HT1080 (cell line): ENCODE results near the gene WWTR1. TPM values are rescaled to one million over a fixed set of nuclear protein-coding genes. Genes with fewer than 3 reads are reported as not detected.
A peak's percentile ranks its signal among the peaks of the same experiment; 100 is the strongest.

Source experiments
- DNase-seq: peaks from one replicate; pipeline ENCODE4 v3.0.0-alpha.2; 2015; ENCODE audit warnings: low read depth
- total RNA-seq: library from RNA; depleted of rRNA; stranded (reverse); fragments of >200 nt; shearing (Covaris generic); gene quantifications from 2 replicates; pipeline ENCODE4 v1.2.3, GENCODE V29; 2014

The WWTR1 gene
- total RNA-seq, 1 experiment from 2014 or later = 116 TPM

DNA sequence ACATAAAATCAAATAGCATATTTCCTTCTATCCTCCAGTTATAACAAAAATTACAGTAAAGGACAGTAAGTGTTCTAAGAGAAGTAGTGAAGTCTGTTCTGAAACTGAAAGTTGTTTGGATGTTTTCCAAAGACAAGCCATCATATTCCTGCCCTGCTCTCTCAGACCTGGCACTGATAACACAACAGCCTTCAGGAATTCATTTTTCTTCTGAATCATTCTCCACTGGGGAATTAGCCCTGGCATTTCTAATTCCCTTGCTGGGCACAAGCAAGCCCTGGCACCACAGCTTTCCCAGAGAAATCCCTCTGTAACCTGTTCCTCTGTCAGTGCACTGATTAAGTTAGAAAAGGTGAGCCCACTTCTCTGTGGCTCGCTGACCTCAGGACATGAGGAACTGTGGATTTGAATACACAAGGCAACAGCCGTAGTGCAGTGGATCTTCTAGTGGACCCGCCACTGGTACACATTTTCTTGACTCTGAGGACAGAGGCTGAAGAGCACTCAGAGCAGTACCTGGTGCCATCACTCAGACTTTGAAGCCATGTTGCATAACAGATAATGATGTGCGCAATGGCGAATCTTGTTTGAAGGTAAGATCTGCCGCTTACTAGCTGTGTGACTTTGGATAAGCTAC is 61.6 kb downstream of the WWTR1 start:
- peak; percentile 61 for DNase-seq

DNA sequence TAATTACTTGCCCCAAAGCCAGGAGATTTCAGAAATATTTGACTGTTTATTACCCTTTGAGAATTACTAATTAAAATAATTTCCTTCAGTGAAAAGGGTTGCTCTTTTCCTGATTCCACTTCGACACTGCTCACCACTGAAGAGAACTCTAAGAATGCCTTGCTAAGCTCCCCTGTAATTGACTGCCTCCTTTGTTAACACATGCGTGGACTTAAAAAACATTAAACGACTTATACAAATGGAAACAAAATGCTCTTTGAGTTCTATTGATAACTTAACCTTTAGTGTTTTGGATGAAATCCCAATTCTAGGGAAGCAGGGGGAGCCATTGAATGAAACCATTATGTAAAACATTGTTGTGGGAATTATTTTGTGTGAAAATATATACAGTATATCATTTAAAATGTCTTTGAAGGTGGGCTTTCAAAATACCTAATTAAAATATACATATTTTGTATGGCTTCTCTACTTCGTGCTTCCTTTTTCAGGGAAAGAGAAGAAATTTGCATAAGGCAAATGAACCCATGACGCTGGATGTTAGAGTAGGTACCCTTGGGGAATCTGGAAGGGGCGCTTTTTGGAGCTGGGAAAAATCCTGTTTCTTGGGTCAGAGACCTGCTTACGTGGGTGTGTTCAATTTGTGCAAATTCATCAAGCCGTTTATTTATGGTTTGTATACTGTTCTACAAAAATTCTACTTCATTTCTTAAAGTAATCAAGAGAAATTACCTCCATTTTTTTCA is 64.2 kb downstream of the WWTR1 start:
- no peak for DNase-seq

DNA sequence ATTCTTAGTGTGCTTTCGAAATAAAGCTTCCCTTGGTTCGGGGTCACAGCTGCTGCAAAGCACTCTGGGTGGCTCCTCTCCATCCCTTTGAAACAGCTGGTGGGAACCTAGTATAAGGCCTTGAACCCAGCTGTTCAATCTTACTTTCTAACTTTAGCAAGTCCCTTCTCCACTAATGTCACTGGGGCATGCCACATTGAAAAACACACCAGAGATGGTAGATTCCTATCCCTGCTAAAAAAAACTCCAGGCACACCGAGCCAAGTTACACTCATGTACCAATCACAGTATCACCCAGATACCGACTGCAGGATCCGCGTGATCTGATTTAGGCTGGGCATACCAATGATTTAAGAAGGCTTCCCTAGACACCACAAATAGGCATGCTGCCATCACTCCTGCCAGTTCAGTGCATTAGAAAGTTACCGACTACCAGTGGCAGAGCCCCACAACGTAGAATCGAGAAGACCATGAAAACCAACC is 65.0 kb downstream of the WWTR1 start:
- no peak for DNase-seq

DNA sequence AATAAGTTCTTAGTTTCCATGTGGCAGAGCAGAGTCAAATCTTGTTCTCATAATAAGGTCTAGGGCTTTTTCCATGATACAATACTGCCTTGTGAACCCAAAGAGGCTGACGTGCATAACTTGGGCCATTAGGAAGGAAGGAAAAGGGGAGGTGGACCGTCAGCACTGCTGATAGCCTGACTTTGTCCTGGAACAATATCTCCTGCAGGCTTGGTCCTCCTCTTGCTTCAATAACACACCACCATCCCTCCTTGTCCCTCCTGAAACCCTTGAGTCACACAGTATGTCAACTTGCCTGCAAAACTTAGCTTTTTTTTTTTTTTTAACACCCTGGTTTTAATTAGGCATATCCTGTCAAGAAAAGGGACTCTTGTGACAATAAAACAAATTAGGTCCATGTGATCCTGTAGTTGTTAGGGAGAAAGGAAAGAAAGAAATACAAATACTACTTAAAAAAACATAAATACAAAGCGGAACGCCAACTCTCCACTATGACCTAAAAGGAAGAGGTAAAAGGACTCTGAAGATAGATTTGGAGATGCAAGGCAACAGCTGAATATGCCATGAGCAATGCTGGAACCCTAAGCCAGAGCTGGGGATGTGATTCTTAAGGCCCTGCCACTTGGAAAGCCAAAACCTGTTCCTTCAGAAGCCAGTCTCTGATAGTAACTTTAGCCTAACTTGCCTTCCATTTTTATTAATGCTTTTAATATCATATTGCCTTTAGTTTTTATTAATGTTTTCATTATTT is 67.0 kb downstream of the WWTR1 start:
- DNase-seq = no peak

DNA sequence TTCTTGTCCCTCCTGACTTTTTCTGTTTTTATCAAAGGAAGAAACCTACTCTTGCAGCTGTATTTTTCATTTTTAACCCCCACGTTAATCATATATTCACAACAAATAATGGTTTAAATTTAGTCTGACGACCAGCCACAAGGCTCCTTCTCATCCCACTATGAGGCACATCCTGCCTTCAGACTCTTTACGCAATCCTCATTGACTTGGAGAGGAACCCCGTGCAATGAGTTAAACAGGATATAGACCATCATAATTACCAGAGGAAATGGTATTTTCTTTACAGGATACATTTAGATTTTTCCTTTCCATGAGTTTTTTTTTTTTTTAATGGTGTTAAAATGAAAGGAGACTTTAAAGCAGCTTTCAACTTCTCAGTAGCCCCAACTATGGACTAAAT is 68.5 kb downstream of the WWTR1 start:
- DNase-seq = peak; percentile 93

DNA sequence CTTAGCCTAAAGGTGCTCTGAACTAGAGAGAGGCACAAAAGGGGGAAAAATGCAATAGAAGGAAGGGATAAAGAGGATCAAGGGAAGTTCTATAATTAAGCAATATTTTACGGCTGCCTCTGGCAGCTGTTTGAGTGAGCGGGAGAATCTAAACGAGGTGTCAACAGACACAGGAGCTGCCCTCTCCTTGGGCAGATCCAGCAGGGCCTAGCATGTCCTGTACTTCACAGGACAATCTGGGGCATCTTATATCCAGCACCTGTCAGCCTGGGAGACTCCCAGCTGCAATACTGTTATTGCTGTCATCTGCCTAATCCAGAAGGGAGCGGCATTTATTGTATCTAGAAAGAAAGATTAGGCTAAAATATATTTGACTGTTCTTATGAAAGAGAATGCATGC is 68.9 kb downstream of the WWTR1 start:
- DNase-seq = no peak

DNA sequence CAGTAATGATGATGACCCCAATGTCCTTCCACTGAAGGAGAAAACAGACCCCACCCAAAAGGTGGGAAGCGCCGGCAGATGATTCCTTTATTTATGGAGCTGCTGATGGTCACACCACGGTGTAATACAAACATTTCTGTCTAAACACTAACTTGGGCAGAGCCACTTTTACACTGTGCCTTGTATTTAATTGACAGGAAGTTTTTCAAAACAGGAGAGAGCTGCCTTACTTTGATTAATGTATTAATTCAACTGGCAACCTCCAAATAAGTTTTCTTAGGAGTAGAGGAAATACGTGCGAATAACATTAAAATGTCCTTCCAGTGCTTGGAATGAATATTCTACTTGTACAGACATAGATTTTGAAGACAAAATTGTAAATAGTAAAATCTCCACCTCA is 70.4 kb downstream of the WWTR1 start:
- DNase-seq = no peak

DNA sequence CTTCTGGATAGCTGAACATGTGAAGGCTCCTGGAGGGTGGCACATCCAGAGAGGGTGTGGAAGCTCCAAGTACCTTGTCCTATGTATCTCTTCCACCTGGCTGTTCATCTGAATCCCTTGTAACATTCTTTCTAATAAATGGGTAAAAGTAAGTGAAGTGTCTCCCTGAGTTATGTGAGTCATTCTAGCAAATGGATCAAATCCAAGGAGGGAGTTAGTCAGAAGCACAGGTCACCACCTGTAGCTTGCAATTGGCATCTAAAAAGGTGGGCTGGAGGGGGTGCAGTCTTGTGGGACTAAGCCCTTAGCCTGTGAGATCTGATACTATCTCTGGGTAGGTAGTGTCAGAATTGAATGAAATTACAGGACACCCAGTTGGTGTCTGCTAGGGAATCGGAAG is 71.0 kb downstream of the WWTR1 start:
- DNase-seq = peak; percentile 89

DNA sequence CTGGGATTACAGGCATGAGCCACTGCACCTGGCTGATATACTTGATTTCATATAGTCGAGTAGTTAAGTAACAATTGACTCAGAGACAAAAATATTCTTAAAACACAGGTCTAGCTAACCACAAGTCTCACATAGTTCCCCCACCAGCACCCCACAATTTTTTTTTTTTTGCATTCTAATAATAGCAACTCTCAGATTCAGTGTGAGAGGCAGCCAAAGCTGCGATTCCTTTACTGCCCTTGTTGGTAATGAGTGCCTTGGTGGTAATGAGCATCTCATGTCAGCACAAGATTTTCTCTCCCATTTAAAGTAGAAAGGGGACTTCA is 72.5 kb downstream of the WWTR1 start:
- peak; percentile 55 for DNase-seq

DNA sequence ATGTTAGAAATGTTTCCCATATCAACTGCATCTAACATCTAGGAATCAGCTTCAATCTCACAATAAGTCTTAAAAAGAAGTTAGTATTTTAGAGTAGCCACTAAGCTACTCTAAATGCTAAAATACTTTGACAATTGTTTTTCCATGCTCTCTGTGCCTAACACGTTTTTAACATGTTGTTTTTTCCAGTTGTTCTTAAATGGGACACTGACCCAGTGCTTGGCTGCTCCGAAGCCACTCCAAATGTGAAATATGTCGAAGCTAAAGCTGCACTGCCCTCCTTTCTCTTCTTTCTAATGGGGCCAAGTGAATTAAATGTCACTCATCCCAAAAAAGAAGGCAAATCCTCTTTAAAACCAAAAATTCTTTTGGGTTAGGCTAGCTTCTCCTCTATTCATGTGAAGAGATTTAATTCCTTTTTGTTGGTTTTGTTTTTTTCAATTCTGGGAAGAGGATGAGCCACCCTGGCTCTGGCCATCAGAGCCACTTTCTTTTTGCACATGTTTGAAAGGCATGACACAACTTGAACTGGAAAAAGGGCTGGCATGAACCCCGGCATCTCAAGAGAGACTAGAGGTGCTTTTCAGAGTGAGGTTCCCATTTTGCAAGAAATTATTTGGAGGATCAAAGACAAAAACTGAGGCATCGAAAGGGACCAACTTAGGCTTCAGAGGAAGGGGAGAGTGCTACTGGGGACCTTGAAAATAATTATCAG is 73.7 kb downstream of the WWTR1 start:
- DNase-seq = no peak

DNA sequence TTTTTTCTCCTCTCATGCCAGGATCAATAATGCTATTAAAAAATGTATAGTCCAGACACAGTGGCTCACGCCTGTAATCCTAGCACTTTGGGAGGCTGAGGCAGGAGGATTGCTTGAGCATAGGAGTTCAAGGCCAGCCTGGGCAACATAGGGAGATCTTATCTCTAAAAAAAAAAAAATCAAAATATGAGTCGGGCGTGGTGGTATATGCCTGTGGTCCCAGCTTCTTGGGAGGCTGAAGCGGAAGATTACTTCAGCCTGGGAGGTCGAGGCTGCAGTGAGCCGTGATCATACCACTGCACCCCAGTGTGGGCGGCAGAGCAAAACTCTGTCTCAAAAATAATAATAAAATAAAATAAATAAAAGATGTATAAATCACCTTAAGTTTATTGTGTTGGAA is 75.4 kb downstream of the WWTR1 start:
- DNase-seq = no peak

DNA sequence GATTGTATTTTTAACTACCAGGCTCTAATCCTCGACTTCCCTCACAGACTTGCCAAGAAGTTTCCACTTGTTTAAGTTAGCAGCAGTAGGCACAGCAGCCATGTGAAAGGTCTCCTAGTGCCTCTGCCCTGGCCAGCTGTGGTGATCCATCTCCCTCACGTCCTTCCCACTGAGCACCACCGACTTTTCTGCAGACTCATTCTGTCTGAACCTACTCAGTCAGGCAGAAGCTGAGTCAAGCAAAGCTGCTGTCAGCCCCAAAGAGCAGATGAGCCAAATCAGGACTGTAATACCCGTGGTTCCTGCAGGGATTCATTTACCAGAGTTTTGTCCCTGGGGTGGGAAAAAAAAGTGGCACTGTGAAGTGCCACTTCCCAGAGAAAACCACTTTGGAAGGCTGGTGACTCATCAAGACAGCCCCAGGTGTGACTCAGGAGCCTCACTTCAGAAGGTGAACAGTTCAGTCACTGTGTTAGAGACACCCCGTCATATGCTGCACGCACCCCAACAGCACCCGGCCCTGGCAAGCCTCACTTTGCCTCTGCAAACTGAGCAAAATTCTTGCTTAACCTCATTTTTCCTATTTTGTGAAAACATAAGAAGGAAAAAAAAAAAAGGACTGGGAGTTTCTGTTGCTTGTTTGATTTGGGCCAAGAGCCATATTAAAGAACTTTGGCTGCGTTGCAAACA is 76.0 kb downstream of the WWTR1 start:
- DNase-seq = peak; percentile 99

DNA sequence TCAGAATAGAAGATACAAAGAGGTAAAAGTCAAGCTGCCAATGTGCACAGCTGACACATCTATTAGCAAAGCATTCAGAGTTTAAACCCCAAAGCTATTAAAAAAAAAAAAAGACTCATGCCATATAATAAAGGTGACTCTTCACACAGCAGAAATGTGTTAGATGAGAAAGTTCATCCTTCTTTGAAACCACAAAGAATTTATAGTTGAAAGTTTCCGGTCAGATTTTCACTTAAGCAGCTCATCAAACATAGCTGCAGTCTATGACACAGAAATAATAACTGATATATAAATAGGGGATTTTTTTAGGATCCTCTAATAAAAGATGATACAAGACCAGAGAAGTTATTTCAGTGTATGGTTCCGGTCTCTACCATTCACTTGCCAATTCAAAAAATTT is 76.6 kb downstream of the WWTR1 start:
- DNase-seq = peak; percentile 91

DNA sequence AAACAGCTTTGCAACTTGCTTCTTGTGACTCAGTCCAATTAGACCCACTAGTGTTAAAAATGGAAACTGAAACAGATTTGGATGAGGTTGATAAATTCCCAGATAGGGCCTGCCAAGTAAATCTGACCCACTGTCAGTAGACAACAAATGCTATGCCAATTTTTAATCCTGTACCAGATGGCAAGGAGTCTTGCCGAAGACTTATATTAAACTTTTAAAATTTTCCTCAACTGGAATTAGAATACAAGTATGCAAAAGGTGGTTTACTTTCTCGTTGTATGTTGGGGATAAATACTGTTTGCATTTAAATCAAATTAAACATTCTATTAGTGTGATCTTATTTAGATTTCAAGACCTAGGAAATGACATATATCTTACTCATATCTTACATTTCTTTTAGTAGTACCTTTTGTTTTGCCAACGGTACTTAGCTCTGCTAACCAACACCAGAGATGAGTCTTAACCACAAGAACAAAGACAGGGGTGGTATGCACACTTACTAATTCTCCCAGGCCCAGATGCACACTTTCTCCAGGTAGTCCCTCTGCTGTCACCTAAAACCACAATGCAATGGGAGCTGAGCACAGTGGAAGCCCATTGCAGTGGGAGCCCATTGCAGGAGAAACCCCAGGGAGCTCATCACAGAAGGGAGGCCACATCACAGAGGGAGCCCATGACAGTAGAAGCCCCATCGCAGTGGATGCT is 77.8 kb downstream of the WWTR1 start:
- DNase-seq = peak; percentile 99

DNA sequence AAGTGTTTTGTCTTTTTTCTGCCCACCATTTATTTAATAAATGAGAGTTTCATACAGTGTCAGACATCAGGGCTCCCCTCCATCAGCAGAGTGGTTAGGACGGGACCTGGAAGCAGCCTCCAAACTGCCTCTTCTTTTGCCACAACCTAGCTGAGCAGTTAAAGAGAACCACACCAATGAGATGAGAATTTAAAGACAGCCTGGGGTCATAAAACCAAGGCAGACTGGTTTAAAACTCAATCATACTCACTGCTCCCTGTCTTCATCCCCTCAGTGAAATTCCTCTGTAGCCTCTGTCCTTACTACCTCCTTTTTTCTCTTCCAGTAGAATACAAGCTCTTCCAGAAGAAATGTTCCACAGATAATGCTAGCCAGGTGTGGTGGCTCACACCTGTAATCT is 78.7 kb downstream of the WWTR1 start:
- DNase-seq = no peak

DNA sequence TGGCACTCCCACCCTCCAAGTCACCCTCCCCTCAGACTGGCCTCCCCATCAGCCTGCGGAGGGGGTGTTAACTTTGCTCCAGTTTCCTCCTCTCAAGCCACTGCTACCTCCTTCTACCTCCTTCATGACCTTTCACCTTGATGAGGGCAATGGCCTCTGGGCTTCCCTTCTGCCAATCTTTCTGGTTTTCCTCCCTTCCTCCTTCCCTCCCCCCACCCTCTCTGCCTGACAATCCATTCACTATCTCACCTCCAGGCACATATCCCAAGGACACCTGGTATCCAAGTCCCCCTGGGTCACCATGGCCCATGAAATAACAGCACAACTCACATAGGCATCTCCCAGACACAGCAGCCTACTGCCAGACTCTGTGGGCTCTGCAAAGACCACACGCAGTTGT is 80.0 kb downstream of the WWTR1 start:
- DNase-seq = no peak

DNA sequence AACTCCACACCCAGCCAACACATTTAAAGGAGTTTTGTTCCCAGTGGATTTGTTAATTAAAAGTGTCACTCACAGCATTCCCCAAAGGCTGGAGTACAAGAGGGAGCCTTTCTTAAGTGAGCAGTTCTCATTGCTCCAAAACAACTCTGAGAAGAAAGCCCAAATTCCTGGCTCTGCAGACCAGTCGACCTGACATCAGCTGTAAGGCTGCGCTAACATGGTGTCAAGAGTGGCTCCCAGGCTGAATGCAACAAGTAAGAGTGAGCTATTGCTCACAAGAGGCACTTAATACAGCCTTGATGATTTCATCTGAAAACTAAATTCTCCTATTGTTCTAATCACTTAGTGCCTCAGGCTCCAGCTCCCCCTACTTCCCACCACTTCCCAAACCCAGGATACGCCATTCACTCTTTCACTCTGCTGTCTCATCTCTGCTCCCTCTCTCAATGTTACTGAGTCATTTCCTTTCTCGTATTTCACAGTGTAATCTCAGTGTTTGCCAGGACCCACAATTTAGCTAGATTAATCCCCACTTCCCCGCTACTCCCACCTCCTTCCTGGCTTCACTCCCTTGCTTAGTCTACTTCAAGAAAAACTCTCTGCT is 81.8 kb downstream of the WWTR1 start:
- peak; percentile 100 for DNase-seq

DNA sequence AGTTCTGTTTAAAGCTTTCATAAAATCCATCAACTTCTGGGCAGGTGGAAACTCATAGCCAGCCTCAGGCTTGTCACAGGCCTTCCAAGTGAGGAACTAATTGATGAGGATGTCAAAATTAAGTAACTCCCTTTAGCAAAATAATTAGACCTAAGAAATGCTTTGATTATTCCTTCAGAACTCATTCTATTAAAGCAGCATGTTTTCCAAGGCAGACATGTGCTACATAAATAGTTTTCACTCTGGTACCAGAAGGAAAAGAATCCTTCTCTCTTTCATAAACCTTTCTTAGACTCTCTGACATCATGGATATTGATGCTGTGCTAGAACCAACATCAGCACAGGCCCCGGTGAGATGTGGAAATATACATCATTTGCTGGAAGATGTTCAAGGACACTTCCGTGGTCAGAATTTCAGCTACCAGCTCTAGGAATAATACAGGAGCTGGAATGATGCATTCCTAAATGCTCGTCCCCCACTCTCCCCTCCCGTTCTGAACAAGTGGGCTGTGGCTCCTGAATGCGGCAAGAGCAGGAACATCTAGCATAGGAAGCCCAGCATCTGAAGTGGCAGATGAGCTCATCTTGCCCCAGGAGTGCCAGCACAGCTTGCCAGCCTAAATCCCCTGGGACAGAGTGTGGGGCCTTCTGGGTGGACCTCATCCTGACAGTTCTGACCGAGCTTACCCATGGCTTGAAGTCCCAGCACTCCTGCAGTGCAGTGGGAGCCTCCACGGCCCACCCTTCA is 82.4 kb downstream of the WWTR1 start:
- DNase-seq = peak; percentile 100

DNA sequence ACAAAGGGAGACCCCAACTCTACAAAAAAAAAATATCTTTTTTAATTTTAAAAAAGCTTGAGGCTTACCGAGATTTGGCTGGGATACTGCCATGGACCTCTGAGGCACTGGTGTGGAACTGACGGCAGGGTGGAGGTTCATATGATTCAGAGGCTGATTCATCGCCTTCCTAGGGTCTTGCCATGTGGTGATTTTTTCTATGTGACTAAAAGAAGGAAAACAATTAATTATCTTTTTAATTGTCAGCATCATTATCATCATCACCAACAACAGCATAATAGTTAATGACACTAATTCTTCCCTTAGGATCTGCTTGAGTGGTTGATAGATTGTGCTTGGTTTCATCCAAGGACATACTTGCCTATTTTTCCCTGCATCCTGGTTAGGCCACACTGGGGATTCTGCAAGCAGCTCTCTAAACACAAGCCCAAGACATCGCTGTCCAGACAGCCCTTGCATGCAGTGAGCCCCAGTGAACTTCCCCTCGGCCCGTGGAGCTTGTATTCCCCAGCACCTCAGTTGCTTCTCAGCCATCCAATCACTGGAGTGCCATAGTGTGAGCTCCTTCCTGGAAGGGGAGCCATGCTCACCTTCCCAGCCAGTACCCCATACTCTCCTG is 84.9 kb downstream of the WWTR1 start:
- DNase-seq = peak; percentile 91
